ENCODE data around the gene GSS. TPM values are rescaled to one million over a fixed set of nuclear protein-coding genes. Genes with fewer than 3 reads are reported as not detected.

GSS gene
- total RNA-seq, 1 experiment from 2014 or later = 83.6 TPM

GRCh38 chr20:34948030-34948429 is 7.6 kb downstream of the GSS start:
- CTCF ChIA-PET = interaction anchor here (0.8 kb wide), 1 partner anchor 75 kb away, joined by 3 read pairs; the partner anchor contains the start of gene GGT7

GRCh38 chr20:34947336-34947735 is 8.3 kb downstream of the GSS start:
- POLR2A ChIA-PET = no interaction called here
- no peaks in the 10 kb centered on the region for H3K27me3 ChIP-seq (ENCODE audit: insufficient read depth, low read length)
- H3K4me1 ChIP-seq (ENCODE audit: control insufficient read depth in 1 of 2, insufficient read depth in 2 of 2, low read length in 2 of 2) = no peaks in the 10 kb centered on the region
- no peak overlapping the region for H3K4me3 ChIP-seq (replicated peaks in 1 of 2; ENCODE audit: low read depth in 1 of 2, low read length in 2 of 2)
- H3K9me3 ChIP-seq (ENCODE audit: control insufficient read depth in 1 of 2, insufficient read depth in 1 of 2, low read depth in 1 of 2, low read length in 2 of 2) = no peaks in the 10 kb centered on the region
- RAD21 ChIA-PET (ENCODE audit: low non-redundant PET in 1 of 2, low total read pairs in 2 of 2, uncharacterized antibody in 2 of 2, unreplicated experiment in 2 of 2) = no interaction called here
- H3K4me2 ChIP-seq (ENCODE audit: low read length) = no peak overlapping the region
- intact Hi-C loops (cut with micrococcal nuclease) = no loop called here
- H3K9me2 ChIP-seq (ENCODE audit: insufficient read depth) = no peaks in the 10 kb centered on the region
- H3K9ac ChIP-seq (ENCODE audit: low read length) = no peak overlapping the region
- no peaks in the 10 kb centered on the region for H4K20me1 ChIP-seq (ENCODE audit: insufficient read depth)
- TF ChIP-seq EGR1 (IDR thresholded peaks at IDR 0.05; ENCODE audit: low read depth) (no peak), SP1 (IDR thresholded peaks at IDR 0.05; ENCODE audit: low read depth) (no peak), ZBTB33 (IDR thresholded peaks at IDR 0.05; ENCODE audit: extremely low read depth, insufficient replicate concordance, low read length) (no peak), ZFX (IDR thresholded peaks at IDR 0.05) (no peak), POLR2A (IDR thresholded peaks at IDR 0.05; ENCODE audit: borderline replicate concordance, extremely low read depth, insufficient read depth, insufficient read length) (no peak), ELF1 (IDR thresholded peaks at IDR 0.05; ENCODE audit: borderline replicate concordance, low read depth) (no peak), JUND (IDR thresholded peaks at IDR 0.05) (no peak), MAX (IDR thresholded peaks at IDR 0.05) (no peak), TCF7L2 (IDR thresholded peaks at IDR 0.05; ENCODE audit: borderline replicate concordance, extremely low read depth, insufficient read depth, insufficient read length) (no peak), EZH2 (IDR thresholded peaks at IDR 0.05) (no peak), RAD21 (IDR thresholded peaks at IDR 0.05; ENCODE audit: low read depth) (no peak), FOSL1 (IDR thresholded peaks at IDR 0.05; ENCODE audit: low read depth) (no peak), SIN3A (IDR thresholded peaks at IDR 0.05; ENCODE audit: low read depth) (no peak)
- peaks cover 19 to 54% of the 10 kb centered on the region in 2 experiments for H3K36me3 ChIP-seq (ENCODE audit: control insufficient read depth in 1 of 2, insufficient read depth in 2 of 2, low read length in 2 of 2)
- no peak overlapping the region for H2AFZ ChIP-seq (ENCODE audit: low read depth, low read length, poor library complexity, severe bottlenecking)
- DNase-seq (ENCODE audit: low read depth, low spot score) (no peak), ATAC-seq (no peak)
- CTCF ChIA-PET = no interaction called here
- no TSS peak for BruUV-seq (replicated peaks)
- H3K27ac ChIP-seq (ENCODE audit: low read depth, low read length) = no peak overlapping the region
- no peaks in the 10 kb centered on the region; the same call in 1 of the 2 replicates for H3K79me2 ChIP-seq (ENCODE audit: insufficient read depth, low read length)

More at GRCh38 chr20:34948030-34948429, 7.6 kb downstream of the GSS start:
- no peak overlapping the region for H3K27ac ChIP-seq (ENCODE audit: low read depth, low read length)
- no peak overlapping the region for H3K9ac ChIP-seq (ENCODE audit: low read length)
- TF ChIP-seq RAD21 (IDR thresholded peaks at IDR 0.05; ENCODE audit: low read depth) (0 out of 2 replicates have a peak, but pooled peaks have one; percentile 11), YY1 (IDR thresholded peaks at IDR 0.05; ENCODE audit: extremely low read depth, insufficient replicate concordance, low read depth, low read length) (no peak)
- intact Hi-C loops (cut with micrococcal nuclease) = no loop called here
- H3K4me2 ChIP-seq (ENCODE audit: low read length) = no peak overlapping the region
- H3K9me3 ChIP-seq (ENCODE audit: control insufficient read depth in 1 of 2, insufficient read depth in 1 of 2, low read depth in 1 of 2, low read length in 2 of 2) = no peaks in the 10 kb centered on the region
- H3K36me3 ChIP-seq (ENCODE audit: control insufficient read depth in 1 of 2, insufficient read depth in 2 of 2, low read length in 2 of 2) = peaks cover 17 to 48% of the 10 kb centered on the region in 2 experiments; a peak in 3 of 4 replicates
- BruUV-seq (replicated peaks) = no TSS peak
- H3K79me2 ChIP-seq (ENCODE audit: insufficient read depth, low read length) = peaks cover 5% of the 10 kb centered on the region
- no peaks in the 10 kb centered on the region; a peak in 1 of 4 replicates for H3K4me1 ChIP-seq (ENCODE audit: control insufficient read depth in 1 of 2, insufficient read depth in 2 of 2, low read length in 2 of 2)
- H3K27me3 ChIP-seq (ENCODE audit: insufficient read depth, low read length) = no peaks in the 10 kb centered on the region
- ChIA-PET POLR2A (no interaction called here), RAD21 (ENCODE audit: low non-redundant PET in 1 of 2, low total read pairs in 2 of 2, uncharacterized antibody in 2 of 2, unreplicated experiment in 2 of 2) (no interaction called here)
- H3K4me3 ChIP-seq (replicated peaks in 1 of 2; ENCODE audit: low read depth in 1 of 2, low read length in 2 of 2) = no peak overlapping the region
- H3K9me2 ChIP-seq (ENCODE audit: insufficient read depth) = no peaks in the 10 kb centered on the region
- ATAC-seq (no peak), DNase-seq (ENCODE audit: low read depth, low spot score) (no peak)
- no peak overlapping the region for H2AFZ ChIP-seq (ENCODE audit: low read depth, low read length, poor library complexity, severe bottlenecking)
- no peaks in the 10 kb centered on the region for H4K20me1 ChIP-seq (ENCODE audit: insufficient read depth)

Measured in HCT116 (cell line).